ENCODE measurements around the gene ARHGAP32.
"Not testable (repeated sequence)": the region's sequence is repeated elsewhere in the genome, so short reads cannot be mapped to it uniquely, and the experiment has no call there.

The ARHGAP32 gene

DNA sequence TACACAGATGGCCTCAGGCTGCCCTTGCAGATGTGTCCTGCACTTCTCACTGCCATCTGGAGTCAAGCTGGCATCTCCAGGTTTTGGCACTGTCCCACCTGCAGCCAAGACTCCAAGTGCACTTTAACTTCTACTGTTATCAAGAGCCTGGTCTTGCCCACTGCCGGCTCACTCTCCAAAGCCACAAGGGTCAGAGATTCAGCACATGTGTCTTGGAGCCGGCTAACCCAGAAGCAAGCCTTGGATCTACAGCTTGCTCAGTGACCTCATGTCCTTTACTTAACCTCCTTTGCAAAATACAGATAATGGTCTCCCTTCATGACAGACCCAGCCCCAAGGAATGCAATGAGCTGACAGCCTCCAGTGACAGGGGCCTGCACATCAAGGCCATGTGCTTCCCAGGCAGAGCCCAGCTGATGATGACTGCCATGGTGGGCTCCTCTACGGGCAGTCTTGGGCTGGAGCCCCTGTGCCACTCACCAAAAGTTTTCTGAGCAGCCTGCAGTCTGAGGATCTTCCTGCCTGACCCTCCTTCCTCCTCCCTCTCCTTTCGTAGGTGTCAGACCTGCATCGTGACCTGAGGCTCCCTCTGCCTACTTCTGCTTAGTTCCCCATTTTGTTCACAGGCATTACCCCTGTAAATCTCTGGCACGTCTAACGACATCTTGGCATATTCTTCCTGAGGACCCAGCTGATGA lies 258.5 kb downstream of the ARHGAP32 start:
- no peak for DNase-seq (ENCODE audit: low read depth in 2 of 2)

- no peak for DNase-seq (ENCODE audit: low read depth in 2 of 2)
Measured at GRCh38 chr11:128931668-128932067, 260.5 kb downstream of the ARHGAP32 start.

DNA sequence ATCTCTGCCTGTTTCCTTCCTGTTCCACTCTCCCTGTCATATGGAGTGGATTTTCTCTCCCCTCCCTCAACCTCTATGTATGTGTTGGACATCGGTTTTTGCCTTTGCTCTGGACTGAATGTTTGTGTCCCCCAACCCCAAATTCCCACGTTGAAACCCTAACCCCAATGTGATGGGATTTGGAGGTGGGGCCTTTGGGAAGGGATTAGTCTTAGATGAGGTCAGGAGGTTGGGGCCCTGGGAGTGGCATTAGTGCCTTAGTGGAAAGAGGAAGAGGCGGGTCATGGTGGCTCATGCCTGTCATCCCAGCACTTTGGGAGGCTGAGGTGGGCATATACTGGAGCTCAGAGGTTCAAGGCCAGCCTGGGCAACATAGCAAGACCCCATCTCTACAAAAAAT lies 261.1 kb downstream of the ARHGAP32 start:
- DNase-seq (ENCODE audit: low read depth in 2 of 2): no peak

- DNase-seq (ENCODE audit: low read depth in 2 of 2): no peak
Measured at GRCh38 chr11:128929991-128930390, 262.1 kb downstream of the ARHGAP32 start.

GRCh38 chr11:128929468-128929867 lies 262.7 kb downstream of the ARHGAP32 start:
- no peak for DNase-seq (ENCODE audit: low read depth in 2 of 2)

- no peak for DNase-seq (ENCODE audit: low read depth in 2 of 2)
Measured at GRCh38 chr11:128928400-128928799, 263.7 kb downstream of the ARHGAP32 start.

GRCh38 chr11:128927683-128928336 lies 264.3 kb downstream of the ARHGAP32 start:
- no peak for DNase-seq (ENCODE audit: low read depth in 2 of 2)

- no peak for DNase-seq (ENCODE audit: low read depth in 2 of 2)
Measured at GRCh38 chr11:128927108-128927461, 265.0 kb downstream of the ARHGAP32 start.

GRCh38 chr11:128926437-128927107 lies 265.6 kb downstream of the ARHGAP32 start:
- no peak for DNase-seq (ENCODE audit: low read depth in 2 of 2)

DNA sequence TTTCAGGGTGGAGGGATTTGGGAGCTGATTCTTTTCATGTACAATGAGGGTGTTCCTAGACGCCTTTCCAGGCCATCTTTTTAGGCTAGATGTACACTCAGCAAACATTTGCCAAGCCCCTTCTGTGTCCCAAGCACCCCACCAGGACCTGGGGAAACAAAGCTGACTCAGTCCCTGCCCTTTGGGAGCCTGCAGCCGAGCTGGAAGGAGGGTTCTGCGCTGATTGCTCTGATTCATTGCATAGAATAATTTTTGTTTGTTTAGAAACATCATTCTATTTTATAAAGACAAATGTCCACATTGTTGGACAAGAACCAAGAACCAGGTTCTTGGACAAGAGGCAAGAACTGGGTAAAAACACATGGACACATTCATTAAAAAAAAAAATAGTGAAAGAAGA lies 266.1 kb downstream of the ARHGAP32 start:
- no peak for DNase-seq (ENCODE audit: low read depth in 2 of 2)

- no peak for DNase-seq (ENCODE audit: low read depth in 2 of 2)
Measured at GRCh38 chr11:128925250-128925600, 266.9 kb downstream of the ARHGAP32 start.

- DNase-seq (ENCODE audit: low read depth in 2 of 2): no peak
Measured at GRCh38 chr11:128924510-128925249, 267.4 kb downstream of the ARHGAP32 start.

GRCh38 chr11:128924104-128924503 lies 268.0 kb downstream of the ARHGAP32 start:
- no peak for DNase-seq (ENCODE audit: low read depth in 2 of 2)

- no peak for DNase-seq (ENCODE audit: low read depth in 2 of 2)
Measured at GRCh38 chr11:128921793-128922192, 270.3 kb downstream of the ARHGAP32 start.

DNA sequence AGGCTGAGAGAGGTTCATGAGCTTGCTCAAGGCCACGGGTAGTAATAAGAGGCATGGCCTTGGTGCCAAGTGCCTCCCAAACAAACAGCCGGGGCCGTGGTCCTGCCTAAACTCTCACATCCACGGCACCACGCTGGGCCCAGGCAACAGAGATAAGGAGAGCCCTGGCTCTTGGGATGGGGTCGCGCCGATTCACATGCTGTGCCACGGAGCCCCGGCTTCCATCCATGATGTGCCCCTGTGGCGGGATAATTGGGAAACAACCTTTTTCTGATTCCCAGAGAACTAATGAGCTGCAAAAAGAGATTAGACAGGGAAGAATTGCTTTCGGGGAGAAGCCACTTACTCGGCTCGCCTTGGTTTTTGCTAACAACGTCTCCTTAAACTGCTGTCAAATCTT lies 271.5 kb downstream of the ARHGAP32 start:
- DNase-seq (ENCODE audit: low read depth in 2 of 2): no peak

DNA sequence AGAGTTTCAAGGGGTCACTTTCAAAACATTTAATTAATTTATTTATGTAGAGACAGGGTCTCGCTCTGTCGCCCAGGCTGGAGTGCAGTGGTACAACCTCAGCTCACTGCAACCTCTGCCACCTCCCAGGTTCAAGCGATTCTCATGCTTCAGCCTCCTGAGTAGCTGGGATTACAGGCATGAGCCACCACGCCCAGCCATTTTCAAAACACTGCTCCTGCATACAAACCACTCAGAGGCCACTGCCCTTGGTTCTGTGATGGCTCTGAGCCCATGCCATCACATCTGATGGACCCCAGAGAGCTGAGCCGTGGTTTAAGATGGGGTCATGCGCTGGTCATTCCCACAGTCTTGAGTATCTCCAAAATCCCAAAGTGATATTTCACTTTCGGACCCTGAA lies 272.5 kb downstream of the ARHGAP32 start:
- DNase-seq (ENCODE audit: low read depth in 2 of 2): not testable (repeated sequence)

DNA sequence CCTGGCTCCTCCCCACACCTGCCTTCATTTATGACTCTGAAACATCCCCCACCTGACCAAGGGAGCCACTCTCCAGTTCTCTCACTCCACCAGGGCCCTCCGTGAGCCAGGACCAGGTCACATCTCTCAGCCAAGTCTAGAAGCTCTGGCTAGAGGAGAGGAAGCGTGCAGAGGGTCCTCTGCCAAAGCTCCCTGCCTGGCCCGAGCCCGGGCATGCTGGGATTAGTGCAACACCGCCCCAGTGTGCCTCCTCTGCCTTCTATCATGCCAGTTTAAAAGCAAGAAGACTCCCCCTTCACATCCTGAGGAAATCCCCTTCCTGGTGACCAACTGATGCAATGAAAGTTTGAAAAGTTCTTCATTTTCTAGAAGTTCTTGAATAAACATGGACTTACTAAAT lies 272.9 kb downstream of the ARHGAP32 start:
- DNase-seq (ENCODE audit: low read depth in 2 of 2): no peak

GRCh38 chr11:128917144-128917724 lies 274.9 kb downstream of the ARHGAP32 start:
- DNase-seq (ENCODE audit: low read depth in 2 of 2): no peak

GRCh38 chr11:128916681-128917080 lies 275.4 kb downstream of the ARHGAP32 start:
- no peak for DNase-seq (ENCODE audit: low read depth in 2 of 2)

GRCh38 chr11:128916037-128916572 lies 276.0 kb downstream of the ARHGAP32 start:
- DNase-seq (ENCODE audit: low read depth in 2 of 2): no peak

DNA sequence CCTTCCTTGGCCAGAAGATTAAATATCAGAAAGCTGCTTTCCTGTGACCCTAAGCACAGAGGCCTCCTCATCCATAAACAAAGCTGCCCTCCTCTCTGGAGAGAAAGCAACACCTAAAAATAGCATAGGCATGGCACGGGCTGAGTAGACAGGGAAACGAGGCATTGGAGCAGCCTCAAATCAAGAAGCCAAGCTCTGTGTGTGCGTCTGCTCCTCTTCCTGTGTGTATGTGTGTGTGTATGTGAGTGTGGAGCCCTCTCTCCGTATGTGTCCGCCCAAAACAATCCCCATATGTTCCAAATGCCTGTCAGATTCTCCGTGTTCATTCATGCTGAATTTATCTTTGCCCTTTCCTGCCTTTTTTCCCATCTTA lies 277.0 kb downstream of the ARHGAP32 start:
- no peak for DNase-seq (ENCODE audit: low read depth in 2 of 2)
